ENCODE results near the gene NFATC1. TPM values are rescaled to one million over a fixed set of nuclear protein-coding genes. Genes with fewer than 3 reads are reported as not detected.

NFATC1 gene
- total RNA-seq, 3 donors from 2014 or later (not counting 1 experiment from before 2014, with no cell fraction given): 35.8 to 47.4 (median 37.1) TPM

- DNase-seq: no peak
- no peaks in the 10 kb centered on the region for H3K36me3 Mint-ChIP-seq
These were observed 94.9 kb downstream of the NFATC1 start for GRCh38 chr18:79490626-79491041.

GRCh38 chr18:79491081-79491551 is 95.4 kb downstream of the NFATC1 start:
- H3K9me3 ChIP-seq (ENCODE audit: control insufficient read depth, insufficient read depth, low read length): no peaks in the 10 kb centered on the region
- DNase-seq: no peak
- peak overlapping the region; percentile 29 to 52 for H3K27ac Mint-ChIP-seq
- H3K4me3 ChIP-seq (ENCODE audit: low read length): no peak overlapping the region
- no peaks in the 10 kb centered on the region for H3K27me3 ChIP-seq (ENCODE audit: control insufficient read depth, insufficient read depth, low read length)
- ATAC-seq: no peak
- no peaks in the 10 kb centered on the region for H3K27me3 Mint-ChIP-seq (ENCODE audit: low read depth in 2 of 2)
- intact Hi-C loops (cut with micrococcal nuclease): no loop called here
- peaks cover 4% of the 10 kb centered on the region for H3K4me1 ChIP-seq (ENCODE audit: control insufficient read depth, insufficient read depth, low read length)
- no peak overlapping the region for H3K27ac ChIP-seq (ENCODE audit: low read length)
- H3K36me3 Mint-ChIP-seq: no peaks in the 10 kb centered on the region
- peaks cover 17% of the 10 kb centered on the region for H3K36me3 ChIP-seq (ENCODE audit: control insufficient read depth, insufficient read depth, low read length)
- peaks cover 6 to 7% of the 10 kb centered on the region in 2 donors for H3K4me1 Mint-ChIP-seq
- no peak for TF ChIP-seq CTCF (IDR thresholded peaks at IDR 0.05)
- 97% methylated on average over 18 of the region's 19 CpGs for WGBS (ENCODE audit: insufficient coverage)
- H3K9me3 Mint-ChIP-seq: no peaks in the 10 kb centered on the region
- no peak overlapping the region for H3K4me3 Mint-ChIP-seq

More at GRCh38 chr18:79490626-79491041, 94.9 kb downstream of the NFATC1 start:
- H3K9me3 Mint-ChIP-seq: no peaks in the 10 kb centered on the region
- Histone ChIP-seq H3K4me3 (ENCODE audit: low read length) (no peak overlapping the region), H3K36me3 (ENCODE audit: control insufficient read depth, insufficient read depth, low read length) (peaks cover 20% of the 10 kb centered on the region), H3K4me1 (ENCODE audit: control insufficient read depth, insufficient read depth, low read length) (peaks cover 4% of the 10 kb centered on the region), H3K27ac (ENCODE audit: low read length) (no peak overlapping the region), H3K27me3 (ENCODE audit: control insufficient read depth, insufficient read depth, low read length) (no peaks in the 10 kb centered on the region), H3K9me3 (ENCODE audit: control insufficient read depth, insufficient read depth, low read length) (no peaks in the 10 kb centered on the region)
- peaks cover 6 to 7% of the 10 kb centered on the region in 2 donors for H3K4me1 Mint-ChIP-seq
- peak overlapping the region in 1 of 2 donors; percentile 52 for H3K27ac Mint-ChIP-seq
- TF ChIP-seq CTCF (IDR thresholded peaks at IDR 0.05): no peak
- intact Hi-C loops (cut with micrococcal nuclease): no loop called here
- H3K27me3 Mint-ChIP-seq (ENCODE audit: low read depth in 2 of 2): no peaks in the 10 kb centered on the region
- no peak overlapping the region for H3K4me3 Mint-ChIP-seq
- 91% methylated on average over 22 of the region's 22 CpGs for WGBS (ENCODE audit: insufficient coverage)
- ATAC-seq: no peak

GRCh38 chr18:79493211-79493800 is 97.6 kb downstream of the NFATC1 start:
- no peaks in the 10 kb centered on the region for H3K27me3 ChIP-seq (ENCODE audit: control insufficient read depth, insufficient read depth, low read length)
- Mint-ChIP-seq H3K4me1 (peaks cover 6 to 7% of the 10 kb centered on the region in 2 donors), H3K36me3 (peaks cover 9% of the 10 kb centered on the region), H3K27ac (no peak overlapping the region), H3K9me3 (peaks cover 3 to 4% of the 10 kb centered on the region in 2 donors), H3K27me3 (ENCODE audit: low read depth in 2 of 2) (no peaks in the 10 kb centered on the region), H3K4me3 (no peak overlapping the region)
- peaks cover 10% of the 10 kb centered on the region for H3K4me1 ChIP-seq (ENCODE audit: control insufficient read depth, insufficient read depth, low read length)
- no peak overlapping the region for H3K4me3 ChIP-seq (ENCODE audit: low read length)
- no peaks in the 10 kb centered on the region for H3K36me3 ChIP-seq (ENCODE audit: control insufficient read depth, insufficient read depth, low read length)
- 97% methylated on average over 65 of the region's 65 CpGs for WGBS (ENCODE audit: insufficient coverage)
- no peak for TF ChIP-seq CTCF (IDR thresholded peaks at IDR 0.05)
- no peaks in the 10 kb centered on the region for H3K9me3 ChIP-seq (ENCODE audit: control insufficient read depth, insufficient read depth, low read length)
- no peak for DNase-seq
- ATAC-seq: no peak
- intact Hi-C loops (cut with micrococcal nuclease): no loop called here
- no peak overlapping the region for H3K27ac ChIP-seq (ENCODE audit: low read length)

- no peak overlapping the region for H3K27ac ChIP-seq (ENCODE audit: low read length)
- H3K9me3 ChIP-seq (ENCODE audit: control insufficient read depth, insufficient read depth, low read length): peaks cover 3% of the 10 kb centered on the region
- H3K4me3 ChIP-seq (ENCODE audit: low read length): no peak overlapping the region
- Mint-ChIP-seq H3K36me3 (peaks cover 14% of the 10 kb centered on the region), H3K4me1 (peaks cover 6 to 7% of the 10 kb centered on the region in 2 donors), H3K27me3 (ENCODE audit: low read depth in 2 of 2) (no peaks in the 10 kb centered on the region), H3K4me3 (no peak overlapping the region), H3K9me3 (peaks cover 5 to 6% of the 10 kb centered on the region in 2 donors), H3K27ac (no peak overlapping the region)
- no peak for ATAC-seq
- WGBS (ENCODE audit: insufficient coverage): 97% methylated on average over 41 of the region's 41 CpGs
- intact Hi-C loops (cut with micrococcal nuclease): no loop called here
- no peaks in the 10 kb centered on the region for H3K27me3 ChIP-seq (ENCODE audit: control insufficient read depth, insufficient read depth, low read length)
- H3K4me1 ChIP-seq (ENCODE audit: control insufficient read depth, insufficient read depth, low read length): peaks cover 10% of the 10 kb centered on the region
- H3K36me3 ChIP-seq (ENCODE audit: control insufficient read depth, insufficient read depth, low read length): no peaks in the 10 kb centered on the region
- DNase-seq: no peak
- TF ChIP-seq CTCF (IDR thresholded peaks at IDR 0.05): no peak
These were observed 98.1 kb downstream of the NFATC1 start for GRCh38 chr18:79493801-79494211.
